Measurements from ENCODE around the gene IGFL2. TPM values are rescaled to one million over a fixed set of nuclear protein-coding genes. Genes with fewer than 3 reads are reported as not detected.

Gene IGFL2
- total RNA-seq = not detected in 2 replicates

DNA sequence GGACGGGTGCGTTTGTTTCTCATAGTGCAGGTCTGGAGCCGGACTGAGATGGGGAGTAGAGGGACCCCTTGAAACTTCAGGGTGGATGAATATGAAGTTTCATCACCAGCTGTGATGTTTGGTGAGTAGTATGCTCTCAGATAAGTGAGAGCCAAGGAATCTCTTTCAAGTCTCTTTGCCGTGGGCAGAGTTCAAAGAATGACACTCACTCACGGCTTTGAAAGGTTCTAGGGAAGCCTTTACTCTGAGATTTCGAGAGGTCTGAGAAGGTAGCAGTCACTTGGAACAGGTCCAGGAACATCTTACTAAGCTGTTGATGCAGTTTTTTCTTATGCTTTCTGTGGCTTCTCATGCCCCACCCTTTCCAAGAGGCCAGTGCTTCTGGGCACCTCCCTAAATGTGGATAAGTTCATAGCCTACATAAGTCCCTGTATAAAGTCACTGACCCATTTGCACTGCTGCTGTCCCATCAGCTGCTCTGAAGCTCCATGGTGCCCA, at the start of gene IGFL2:
Gene IGFL2, plus strand, starts transcription at position 448 of the 498 bp plus-strand sequence. Its CDS starts 41 bp downstream, at position 489.

DNA sequence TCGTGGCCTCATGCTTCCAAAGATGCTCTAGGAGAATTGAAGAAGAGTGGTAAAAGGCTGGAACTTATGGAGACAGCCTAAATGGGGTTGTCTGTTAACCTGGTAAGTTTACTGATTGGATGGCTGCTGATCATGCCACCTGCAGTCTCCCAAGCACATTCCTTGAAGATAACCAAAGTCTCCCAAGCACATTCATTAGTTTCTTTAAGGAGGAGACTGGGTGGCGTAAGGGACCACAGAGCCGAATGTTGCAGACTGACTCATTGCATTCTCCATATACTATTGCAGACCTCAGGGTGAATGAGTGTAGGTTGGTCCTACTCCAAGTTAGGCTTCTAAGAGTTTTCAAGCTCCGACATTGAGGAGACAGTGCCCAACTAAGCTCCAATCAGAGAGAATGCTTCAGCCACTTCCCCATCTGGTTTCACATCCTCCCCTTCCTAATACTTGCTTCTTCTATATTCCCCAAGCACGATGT, 23.4 kb upstream of the IGFL2 start, which contains the start of gene IGFL3:
Gene IGFL3, minus strand, starts transcription at position 51 of the 478 bp plus-strand sequence. Its CDS starts 39 bp downstream, at position 12.

Other genes with a start within 250 kb of the IGFL2 start
- 1.8 and 6.8 TPM in 2 replicates for gene MYPOP, start 245.6 kb upstream of the IGFL2 start, total RNA-seq
- gene NANOS2, start 233.5 kb upstream of the IGFL2 start, total RNA-seq = not detected in 2 replicates
- gene NOVA2, start 174.4 kb upstream of the IGFL2 start, total RNA-seq = under 0.01 and 0.24 TPM in 2 replicates
- 9.8 and 11.8 TPM in 2 replicates for gene CCDC61, start 152.8 kb upstream of the IGFL2 start, total RNA-seq
- gene PGLYRP1, start 125.2 kb upstream of the IGFL2 start, total RNA-seq = not detected in 2 replicates
- not detected in 2 replicates for gene IGFL4, start 107.2 kb upstream of the IGFL2 start, total RNA-seq
- 1.9 TPM in 1 of 2 replicates, not detected in the other for gene IGFL3, start 23.6 kb upstream of the IGFL2 start, total RNA-seq
- not detected in 2 replicates for gene IGFL1, start 81.5 kb downstream of the IGFL2 start, total RNA-seq
- 17.7 and 36.8 TPM in 2 replicates for gene HIF3A, start 148.8 kb downstream of the IGFL2 start, total RNA-seq
- 96.1 and 99.9 TPM in 2 replicates for gene PPP5C, start 198.8 kb downstream of the IGFL2 start, total RNA-seq

All from epithelial cell of alveolus of lung (primary cell).